K562 (cell line): ENCODE measurements around the gene PROM2. TPM values are rescaled to one million over a fixed set of nuclear protein-coding genes. Genes with fewer than 3 reads are reported as not detected.

ENCODE experiments used
- ATAC-seq: fragments of 200-7000 bp; cut with Tn5 transposase; 3 replicates; pipeline ENCODE4 v1.9.1; 2020; ENCODE audit warnings: moderate library complexity
- BruUV-seq: library from RNA; stranded (reverse); fragments of 400-500 nt; replicated peaks from 2 replicates; lab custom pipeline; 2021; lab: Mats Ljungman, UMichigan
- CTCF ChIA-PET: fragments of 300-600 bp; formaldehyde crosslinking; extraction: SDS; loops from one replicate; lab custom pipeline; 2021; ENCODE audit warnings: low intra/inter-chr PET ratio; lab: Yijun Ruan, JAX
- POLR2A ChIA-PET: fragments of 300-600, 350-650 bp; sonication (Branson Sonifier 250); formaldehyde crosslinking; extraction: SDS; loops from one replicate; lab custom pipeline; 2021; ENCODE audit warnings: antibody characterized with exemption, inconsistent platforms; lab: Yijun Ruan, JAX
- DNase-seq, 4 experiments: peaks; one replicate each; pipeline versions ENCODE4 v3.0.0 to v3.0.0-alpha.2; 2011 to 2018; ENCODE audit warnings: low spot score in 3 of 4, mixed read lengths in 3 of 4; ENCODE audit errors: extremely low read depth in 1 of 4
- FAIRE-seq: peaks from 2 replicates; lab custom pipeline; 2011; peaks lifted over from hg19 to GRCh38; lab: Jason Lieb, UNC
- H2AFZ ChIP-seq: 2 replicates; pipeline ENCODE4 v1.6.0; 2011; ENCODE audit warnings: low read depth, low read length, control low read depth, inconsistent platforms
- H3K27ac ChIP-seq: fragments of 200-600 bp; 3 replicates; pipeline ENCODE4 v1.8.0; 2011; ENCODE audit warnings: low read depth, mild to moderate bottlenecking, control low read depth, inconsistent platforms, low read length, moderate library complexity, mixed read lengths; ENCODE audit errors: extremely low read depth
- H3K27me3 ChIP-seq, 2 experiments: fragments of 300-600 bp in 1 of 2; 2 replicates in 1 of 2; 3 replicates in 1 of 2; pipeline versions ENCODE4 v1.6.0 to v1.8.0; 2011; ENCODE audit warnings: inconsistent platforms in 2 of 2, low read length in 2 of 2, mild to moderate bottlenecking in 1 of 2, mixed read lengths in 1 of 2, moderate library complexity in 1 of 2; ENCODE audit not compliant: control insufficient read depth in 2 of 2, insufficient read depth in 2 of 2
- H3K36me3 ChIP-seq: fragments of 300-600 bp; 3 replicates; pipeline ENCODE4 v1.8.0; 2011; ENCODE audit warnings: mild to moderate bottlenecking, low read length, inconsistent platforms; ENCODE audit not compliant: control insufficient read depth, insufficient read depth
- H3K4me1 ChIP-seq, 2 experiments: fragments of 200-600 bp in 1 of 2; replicated peaks in 1 of 2; 2 replicates in 1 of 2; 3 replicates in 1 of 2; pipeline versions ENCODE4 v1.5.1 to v1.8.0; 2011; ENCODE audit warnings: inconsistent platforms in 2 of 2, low read length in 2 of 2, mild to moderate bottlenecking in 1 of 2, mixed read lengths in 1 of 2, moderate library complexity in 1 of 2; ENCODE audit not compliant: control insufficient read depth in 2 of 2, insufficient read depth in 2 of 2
- H3K4me2 ChIP-seq: 2 replicates; pipeline ENCODE4 v1.6.1; 2011; ENCODE audit warnings: low read length, control low read depth, inconsistent platforms, mixed read lengths; ENCODE audit not compliant: insufficient read depth
- H3K4me3 ChIP-seq: fragments of 200-600 bp; sonication (generic), shearing (Covaris generic); 2 replicates; pipeline ENCODE4 v1.5.1; 2016; ENCODE audit warnings: control low read depth, inconsistent platforms
- H3K79me2 ChIP-seq: fragments of 200-600 bp; 3 replicates; pipeline ENCODE4 v1.8.0; 2011; ENCODE audit warnings: low read length, inconsistent platforms; ENCODE audit not compliant: control insufficient read depth, insufficient read depth
- H3K9ac ChIP-seq, 2 experiments: 2 replicates each; pipeline versions ENCODE4 v1.6.0 to v1.6.1; 2011; ENCODE audit warnings: low read depth in 2 of 2, low read length in 2 of 2, control low read depth in 1 of 2, inconsistent platforms in 1 of 2, mild to moderate bottlenecking in 1 of 2, mixed read lengths in 1 of 2; ENCODE audit not compliant: insufficient read depth in 1 of 2
- H3K9me1 ChIP-seq: one replicate; pipeline ENCODE4 v1.6.0; 2011; ENCODE audit warnings: inconsistent platforms, mild to moderate bottlenecking, low read length, moderate library complexity; ENCODE audit not compliant: control insufficient read depth, insufficient read depth
- H3K9me3 ChIP-seq: replicated peaks from 2 replicates; pipeline ENCODE4 v1.5.1; 2011; ENCODE audit warnings: low read depth, low read length, inconsistent platforms; ENCODE audit not compliant: control insufficient read depth, insufficient read depth
- H4K20me1 ChIP-seq: replicated peaks from 2 replicates; pipeline ENCODE4 v1.6.1; 2011; ENCODE audit warnings: low read length, inconsistent platforms, mixed read lengths; ENCODE audit not compliant: control insufficient read depth, insufficient read depth
- BRCA1 ChIP-seq, 2 experiments: fragments of 450-650 bp in 1 of 2; sonication (generic) in 1 of 2; formaldehyde crosslinking in 1 of 2; IDR thresholded peaks; 2 replicates each; pipeline versions ENCODE4 v1.5.0 to v1.6.1; 2017 to 2020; ENCODE audit warnings: mild to moderate bottlenecking in 1 of 2, missing genetic modification reagents in 1 of 2
- CBFB ChIP-seq: sonication (generic); formaldehyde crosslinking; IDR thresholded peaks from 2 replicates; pipeline ENCODE4 v1.4.0; 2020; ENCODE audit warnings: mild to moderate bottlenecking, missing genetic modification reagents
- DLX4 ChIP-seq: fragments of 250-450 bp; sonication (Bioruptor Pico); IDR thresholded peaks from 2 replicates; pipeline ENCODE4 v1.6.1; 2021; ENCODE audit warnings: mild to moderate bottlenecking
- FOXA1 ChIP-seq: fragments of 450-650 bp; IDR thresholded peaks from 2 replicates; pipeline ENCODE4 v1.6.1; 2016; ENCODE audit warnings: mild to moderate bottlenecking, borderline replicate concordance
- GTF3C2 ChIP-seq: IDR thresholded peaks from 3 replicates; pipeline ENCODE4 v1.6.1; 2011; ENCODE audit warnings: borderline replicate concordance, mild to moderate bottlenecking, moderate library complexity; ENCODE audit not compliant: insufficient read length; ENCODE audit errors: extremely low read depth
- HMGXB4 ChIP-seq: sonication (generic); formaldehyde crosslinking; IDR thresholded peaks from 2 replicates; pipeline ENCODE4 v1.8.1; 2023; ENCODE audit warnings: mild to moderate bottlenecking, missing genetic modification reagents
- PRPF4 ChIP-seq: fragments of 200-400 bp; formaldehyde crosslinking; IDR thresholded peaks from one replicate; pipeline ENCODE4 v1.6.1; 2017; ENCODE audit warnings: low read length, low read depth, mild to moderate bottlenecking; ENCODE audit not compliant: insufficient read depth, poor library complexity, severe bottlenecking
- THRAP3 ChIP-seq: fragments of 450-650 bp; IDR thresholded peaks from 2 replicates; pipeline ENCODE4 v1.6.1; 2016; ENCODE audit warnings: mild to moderate bottlenecking, inconsistent platforms, borderline replicate concordance
- TOE1 ChIP-seq, 2 experiments: fragments of 450-650 bp in 1 of 2; sonication (generic) in 1 of 2; formaldehyde crosslinking in 1 of 2; IDR thresholded peaks; 2 replicates each; pipeline versions ENCODE4 v1.7.1 to v1.8.0; 2016 to 2022; ENCODE audit warnings: borderline replicate concordance in 2 of 2, mild to moderate bottlenecking in 2 of 2, antibody characterized with exemption in 1 of 2, inconsistent platforms in 1 of 2, low read depth in 1 of 2, missing genetic modification reagents in 1 of 2, moderate library complexity in 1 of 2
- ZFP91 ChIP-seq: sonication (generic); formaldehyde crosslinking; IDR thresholded peaks from 2 replicates; pipeline ENCODE4 v1.8.0; 2022; ENCODE audit warnings: mild to moderate bottlenecking, missing genetic modification reagents
- ZNF586 ChIP-seq: fragments of 450-650 bp; formaldehyde crosslinking; conservative IDR thresholded peaks from 2 replicates; pipeline ENCODE4 v1.4.0; 2020; ENCODE audit warnings: mild to moderate bottlenecking, moderate library complexity
- WGBS: fragments of 100-300 bp; shearing (Covaris generic); methylation state at CpG from one replicate; pipeline ENCODE4 v1.1.6; 2016; ENCODE audit warnings: low coverage, mixed read lengths; ENCODE audit not compliant: insufficient coverage; ENCODE audit errors: missing lambda C conversion rate; 5-methylcytosine and 5-hydroxymethylcytosine counted together
- in situ Hi-C: fragments of 300-500 bp; cut with MboI; formaldehyde crosslinking; loops from 4 replicates; pipeline ENCODE4 v1.15.0; 2018; ENCODE audit warnings: inconsistent platforms, mixed read lengths
- intact Hi-C: fragments of 100-400 bp; cut with micrococcal nuclease; formaldehyde crosslinking; loops from 2 replicates; pipeline ENCODE4 v1.14.2; 2022
- polyA plus RNA-seq, 8 experiments: library from polyadenylated mRNA; depleted of rRNA in 4 of 8; stranded (reverse) in 5 of 8; unstranded in 3 of 8; fragments of >200 nt; fragmentation: Nextera tagmentation in 2 of 8; fragmentation: Illumina TruSeq in 1 of 8; extraction: Ambion mirVana in 2 of 8; extraction: Trizol in 1 of 8; gene quantifications; 2 replicates each; pipeline versions ENCODE4 v1.2.1 to v1.2.3, GENCODE V29; 2011 to 2014; ENCODE audit warnings: inconsistent platforms in 1 of 8, missing spikeins in 1 of 8
- total RNA-seq, 7 experiments: library from RNA; depleted of rRNA in 6 of 7; stranded (reverse); fragments of >200 nt in 6 of 7; fragmentation: Illumina TruSeq in 2 of 7; extraction: Trizol in 2 of 7; gene quantifications; 2 replicates each; pipeline versions ENCODE4 v1.2.1 to v1.2.3, GENCODE V29; 2011 to 2021; ENCODE audit warnings: low replicate concordance in 1 of 7

Gene PROM2
- total and polyA plus RNA-seq, 9 of the 15 experiments (the other 6 are each of a cell fraction or from before 2014, with no cell fraction given), result not detected

GRCh38 chr2:95325590-95326432 lies 51.6 kb downstream of the PROM2 start:
- peaks cover 0 to 54% of the 10 kb centered on the region in 2 experiments; a peak in 3 of 5 replicates for H3K27me3 ChIP-seq
- no peak overlapping the region for H3K4me2 ChIP-seq
- DNase-seq (no peak), FAIRE-seq (no peak), ATAC-seq (no peak)
- H4K20me1 ChIP-seq, result 0 out of 2 replicates have a peak, but pooled peaks cover 3% of the 10 kb centered on the region
- H3K27ac ChIP-seq, result no peak overlapping the region
- H2AFZ ChIP-seq, result no peak overlapping the region
- no peaks in the 10 kb centered on the region for H3K36me3 ChIP-seq
- peaks cover 0 to 9% of the 10 kb centered on the region in 2 experiments; a peak in 2 of 5 replicates for H3K4me1 ChIP-seq
- intact Hi-C loops, result no loop called here
- H3K9ac ChIP-seq, result no peak overlapping the region
- H3K79me2 ChIP-seq, result no peaks in the 10 kb centered on the region
- H3K9me3 ChIP-seq, result no peaks in the 10 kb centered on the region; the same call in 1 of the 2 replicates
- 14% methylated on average over 10 of the region's 10 CpGs for WGBS
- no peak overlapping the region for H3K4me3 ChIP-seq
- in situ Hi-C loops, result no loop called here
- ChIA-PET POLR2A (no interaction called here), CTCF (no interaction called here)
- H3K9me1 ChIP-seq, result peaks cover 2% of the 10 kb centered on the region
- no TSS peak for BruUV-seq
- TF ChIP-seq HMGXB4 (CRISPR knock-in tag), result no peak
- TF ChIP-seq BRCA1 (IDR thresholded peaks at IDR 0.05), result no peak
- no peak for TF ChIP-seq BRCA1 (CRISPR knock-in tag; IDR thresholded peaks at IDR 0.05)
- no peak for TF ChIP-seq ZFP91 (CRISPR knock-in tag)
- TF ChIP-seq GTF3C2, result no peak
- no peak for TF ChIP-seq FOXA1
- no peak for TF ChIP-seq TOE1 (IDR thresholded peaks at IDR 0.05; ENCODE audit: borderline replicate concordance)
- TF ChIP-seq TOE1 (CRISPR knock-in tag; IDR thresholded peaks at IDR 0.05; ENCODE audit: borderline replicate concordance, low read depth), result no peak
- no peak for TF ChIP-seq THRAP3
- no peak for TF ChIP-seq PRPF4
- TF ChIP-seq DLX4, result no peak
- no peak for TF ChIP-seq CBFB
- TF ChIP-seq ZNF586 (CRISPR knock-in tag), result no peak
